SK-N-MC (cell line): ENCODE results near the gene GLUD1.
"Not testable (repeated sequence)": the region's sequence is repeated elsewhere in the genome, so short reads cannot be mapped to it uniquely, and the experiment has no call there.

Experiments
- EZH2 ChIP-seq: fragments of 200-600 bp; sonication (generic); IDR thresholded peaks from one replicate; pipeline ENCODE4 v1.6.1; 2017; ENCODE audit warnings: antibody characterized with exemption
- FOXP2 ChIP-seq: optimal IDR thresholded peaks from 2 replicates; pipeline ENCODE3; 2011; ENCODE audit warnings: mild to moderate bottlenecking, moderate library complexity; ENCODE audit not compliant: insufficient read depth; ENCODE audit errors: extremely low read length, control extremely low read depth
- POLR2AphosphoS5 ChIP-seq: IDR thresholded peaks from 2 replicates; pipeline ENCODE4 v1.6.1; 2012; ENCODE audit warnings: mild to moderate bottlenecking, low read depth, low read length, borderline replicate concordance

- not testable (repeated sequence) for TF ChIP-seq EZH2, POLR2AphosphoS5, FOXP2
Observed at GRCh38 chr10:87013528-87013927, 81.1 kb downstream of the GLUD1 start.
